Stimulated activated CD8-positive, alpha-beta memory T cell treated with anti-CD3 and anti-CD28 coated beads, Interleukin-12 subunit alpha, Interleukin-12 subunit beta, amount 100 ng/mL, for 24 hours (primary cell): Measurements from ENCODE around the gene GRIK4.

Experiments used
- DNase-seq: peaks from one replicate; pipeline ENCODE4 v3.0.0-alpha.2; 2020; ENCODE audit errors: extremely low read depth

GRIK4 gene

GRCh38 chr11:120668537-120668936 lies 157.0 kb downstream of the GRIK4 start:
- no peak for DNase-seq

GRCh38 chr11:120674542-120674941 lies 163.0 kb downstream of the GRIK4 start:
- DNase-seq = no peak

GRCh38 chr11:120675171-120675570 lies 163.6 kb downstream of the GRIK4 start:
- DNase-seq = no peak

- DNase-seq = no peak
These were observed 165.4 kb downstream of the GRIK4 start for GRCh38 chr11:120676991-120677390.

GRCh38 chr11:120680322-120680721 lies 168.8 kb downstream of the GRIK4 start:
- DNase-seq = no peak

GRCh38 chr11:120681434-120682331 lies 170.1 kb downstream of the GRIK4 start:
- no peak for DNase-seq

GRCh38 chr11:120682332-120682649 lies 170.7 kb downstream of the GRIK4 start:
- no peak for DNase-seq

- no peak for DNase-seq
These were observed 171.3 kb downstream of the GRIK4 start for GRCh38 chr11:120682866-120683265.

- DNase-seq = no peak
These were observed 175.0 kb downstream of the GRIK4 start for GRCh38 chr11:120686516-120686915.

GRCh38 chr11:120688163-120688562 lies 176.6 kb downstream of the GRIK4 start:
- no peak for DNase-seq

GRCh38 chr11:120689596-120690275 lies 178.2 kb downstream of the GRIK4 start:
- DNase-seq = no peak

GRCh38 chr11:120690406-120690805 lies 178.9 kb downstream of the GRIK4 start:
- no peak for DNase-seq

GRCh38 chr11:120694726-120695125 lies 183.2 kb downstream of the GRIK4 start:
- no peak for DNase-seq

GRCh38 chr11:120695426-120695825 lies 183.9 kb downstream of the GRIK4 start:
- no peak for DNase-seq

- DNase-seq = no peak
These were observed 184.4 kb downstream of the GRIK4 start for GRCh38 chr11:120695939-120696338.

- no peak for DNase-seq
These were observed 185.2 kb downstream of the GRIK4 start for GRCh38 chr11:120696597-120697218.

- DNase-seq = no peak
These were observed 187.4 kb downstream of the GRIK4 start for GRCh38 chr11:120698918-120699317.

GRCh38 chr11:120702656-120703055 lies 191.1 kb downstream of the GRIK4 start:
- no peak for DNase-seq

- no peak for DNase-seq
These were observed 192.0 kb downstream of the GRIK4 start for GRCh38 chr11:120703358-120704152.

GRCh38 chr11:120704256-120704750 lies 192.8 kb downstream of the GRIK4 start:
- DNase-seq = no peak

GRCh38 chr11:120706257-120706656 lies 194.7 kb downstream of the GRIK4 start:
- DNase-seq = no peak

- no peak for DNase-seq
These were observed 195.6 kb downstream of the GRIK4 start for GRCh38 chr11:120707098-120707497.
